Mesenteric fat pad (tissue), 1 donor: ENCODE results near the gene ZNF189. TPM values are rescaled to one million over a fixed set of nuclear protein-coding genes. Genes with fewer than 3 reads are reported as not detected.

Experiments used
- DNase-seq: peaks from one replicate; pipeline ENCODE4 v3.0.0-alpha.2; 2020; ENCODE audit warnings: low spot score
- total RNA-seq: library from RNA; stranded (reverse); fragmentation: NEBNext Ultra II Directional; extraction: Animal tissue kit (Norgen Biotek cat#: 25700); gene quantifications from one replicate; pipeline ENCODE4 v1.2.1, GENCODE V29; 2021
- donor health status: DM: yes; HTN: yes; CAD: no.

The ZNF189 gene
- total RNA-seq, 1 donor from 2014 or later, result 21.6 TPM

GRCh38 chr9:101449071-101449721 is 50.5 kb downstream of the ZNF189 start:
- DNase-seq, result peak; percentile 90

DNA sequence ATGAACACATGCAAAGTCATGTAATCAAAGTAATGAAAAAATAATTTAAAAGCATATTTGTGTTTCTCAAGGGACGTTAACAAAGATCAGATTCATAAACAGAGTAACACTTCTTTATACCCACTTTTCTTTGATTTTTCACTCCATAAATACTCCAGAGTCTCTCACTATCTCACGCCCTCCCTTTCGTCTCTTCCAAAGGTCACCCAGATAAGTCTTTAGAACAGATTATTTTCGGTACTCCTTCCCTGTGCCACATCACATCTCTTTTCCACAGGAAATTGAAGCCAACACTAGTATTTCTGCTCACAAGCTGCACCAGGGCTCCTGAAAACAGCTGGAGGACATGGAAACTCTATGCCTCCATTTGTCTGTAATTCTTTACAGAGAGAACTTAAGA is 52.3 kb downstream of the ZNF189 start:
- DNase-seq, result no peak

GRCh38 chr9:101451498-101451897 is 52.8 kb downstream of the ZNF189 start:
- no peak for DNase-seq

GRCh38 chr9:101453776-101454570 is 55.3 kb downstream of the ZNF189 start:
- no peak for DNase-seq

GRCh38 chr9:101455656-101456240 is 57.1 kb downstream of the ZNF189 start:
- no peak for DNase-seq

DNA sequence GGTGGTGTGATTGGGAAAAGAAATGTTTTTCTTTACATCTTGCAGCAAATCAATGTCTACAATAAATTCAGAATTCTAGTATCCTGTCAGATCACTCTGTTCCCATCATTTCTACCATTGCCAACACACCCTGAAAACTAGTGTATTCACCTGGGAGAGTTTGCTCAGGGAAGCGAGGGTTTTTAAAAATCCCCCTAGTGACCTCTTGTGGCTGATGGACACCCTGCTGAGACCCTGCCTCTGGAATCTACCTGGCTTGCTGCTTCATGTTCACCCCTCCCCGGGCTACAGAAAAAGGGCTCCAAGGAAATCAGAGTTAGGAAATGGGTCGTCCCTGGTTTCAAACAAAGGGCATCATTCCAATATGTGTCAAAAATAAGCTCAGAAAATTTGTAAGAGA is 58.4 kb downstream of the ZNF189 start:
- no peak for DNase-seq

GRCh38 chr9:101458963-101459631 is 60.4 kb downstream of the ZNF189 start:
- DNase-seq, result no peak

Other genes with a start within 250 kb of the ZNF189 start
- gene BAAT, start 13.8 kb upstream of the ZNF189 start, total RNA-seq, result not detected
- gene MRPL50, start 233 bp upstream of the ZNF189 start, total RNA-seq, result 10.1 TPM
- 4.7 TPM for gene ALDOB, start 36.9 kb downstream of the ZNF189 start, total RNA-seq
- gene RNF20, start 135.0 kb downstream of the ZNF189 start, total RNA-seq, result 34.2 TPM
- gene PPP3R2, start 196.1 kb downstream of the ZNF189 start, total RNA-seq, result not detected